ENCODE data around the gene DISC1. TPM values are rescaled to one million over a fixed set of nuclear protein-coding genes. Genes with fewer than 3 reads are reported as not detected.

Gene DISC1
- total RNA-seq, 1 donor from 2014 or later = 13.6 TPM

GRCh38 chr1:231748760-231749415 lies 122.3 kb downstream of the DISC1 start:
- DNase-seq (no peak), ATAC-seq (no peak)
- Histone ChIP-seq H3K9me3 (peaks cover 13% of the 10 kb centered on the region), H3K27ac (no peak overlapping the region), H3K4me1 (no peaks in the 10 kb centered on the region), H3K27me3 (ENCODE audit: low read depth) (no peaks in the 10 kb centered on the region), H3K4me3 (no peak overlapping the region), H3K36me3 (no peaks in the 10 kb centered on the region)
- intact Hi-C loops (cut with DNase I) = no loop called here
- no peak for TF ChIP-seq CTCF (IDR thresholded peaks at IDR 0.05)

- TF ChIP-seq CTCF (IDR thresholded peaks at IDR 0.05) = no peak
- Histone ChIP-seq H3K4me1 (no peaks in the 10 kb centered on the region), H3K27ac (no peak overlapping the region), H3K9me3 (peaks cover 15% of the 10 kb centered on the region), H3K27me3 (ENCODE audit: low read depth) (no peaks in the 10 kb centered on the region), H3K4me3 (no peak overlapping the region), H3K36me3 (no peaks in the 10 kb centered on the region)
- ATAC-seq (no peak), DNase-seq (no peak)
- intact Hi-C loops (cut with DNase I) = no loop called here
Measured at GRCh38 chr1:231750296-231750695, 123.7 kb downstream of the DISC1 start.

- DNase-seq (no peak), ATAC-seq (no peak)
- Histone ChIP-seq H3K4me3 (no peak overlapping the region), H3K27ac (no peak overlapping the region), H3K27me3 (ENCODE audit: low read depth) (no peaks in the 10 kb centered on the region), H3K9me3 (peaks cover 15% of the 10 kb centered on the region), H3K36me3 (no peaks in the 10 kb centered on the region), H3K4me1 (no peaks in the 10 kb centered on the region)
- TF ChIP-seq CTCF (IDR thresholded peaks at IDR 0.05) = no peak
- intact Hi-C loops (cut with DNase I) = no loop called here
Measured at GRCh38 chr1:231750818-231751362, 124.3 kb downstream of the DISC1 start.

GRCh38 chr1:231751415-231751814 lies 124.8 kb downstream of the DISC1 start:
- DNase-seq = no peak
- no peak for ATAC-seq
- no peaks in the 10 kb centered on the region for H3K36me3 ChIP-seq
- H3K4me1 ChIP-seq = no peaks in the 10 kb centered on the region
- H3K4me3 ChIP-seq = no peak overlapping the region
- no peaks in the 10 kb centered on the region for H3K27me3 ChIP-seq (ENCODE audit: low read depth)
- peaks cover 15% of the 10 kb centered on the region for H3K9me3 ChIP-seq
- no peak overlapping the region for H3K27ac ChIP-seq
- intact Hi-C loops (cut with DNase I) = no loop called here
- no peak for TF ChIP-seq CTCF (IDR thresholded peaks at IDR 0.05)

GRCh38 chr1:231753313-231753712 lies 126.7 kb downstream of the DISC1 start:
- H3K27ac ChIP-seq = no peak overlapping the region
- no peak for TF ChIP-seq CTCF (IDR thresholded peaks at IDR 0.05)
- no peaks in the 10 kb centered on the region for H3K36me3 ChIP-seq
- H3K27me3 ChIP-seq (ENCODE audit: low read depth) = no peaks in the 10 kb centered on the region
- DNase-seq (no peak), ATAC-seq (no peak)
- intact Hi-C loops (cut with DNase I) = no loop called here
- H3K9me3 ChIP-seq = peaks cover 15% of the 10 kb centered on the region
- no peaks in the 10 kb centered on the region for H3K4me1 ChIP-seq
- no peak overlapping the region for H3K4me3 ChIP-seq

All from lower lobe of right lung (tissue), 2 donors.